ENCODE measurements around the gene HTN3.
"Not testable (repeated sequence)": the region's sequence is repeated elsewhere in the genome, so short reads cannot be mapped to it uniquely, and the experiment has no call there.

Gene HTN3

DNA sequence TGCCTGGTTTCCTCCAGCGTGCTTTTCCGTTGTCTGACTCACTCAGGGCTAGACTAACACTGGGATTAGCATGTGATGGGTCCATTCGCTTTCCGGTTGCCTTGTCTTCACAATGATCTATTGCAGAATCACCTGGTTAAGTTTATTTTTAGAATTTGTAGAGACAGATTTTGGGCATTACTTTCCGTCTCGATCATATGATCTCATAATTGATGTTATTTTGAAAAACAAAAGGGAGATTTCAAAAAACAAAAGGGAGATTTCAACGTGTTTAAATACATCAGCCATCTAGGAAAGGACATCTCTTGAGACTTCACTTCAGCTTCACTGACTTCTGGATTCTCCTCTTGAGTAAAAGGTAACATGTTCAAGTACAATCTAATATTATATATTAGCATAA, at the start of gene HTN3:
Gene HTN3, plus strand, starts transcription at position 301 of the 400 bp plus-strand sequence. CDS start 2,282 bp downstream, outside the sequence.
- not testable (repeated sequence) for H3K4me3 ChIP-seq (ENCODE audit: low read depth, low read length); DNase-seq (ENCODE audit: low read depth)

DNA sequence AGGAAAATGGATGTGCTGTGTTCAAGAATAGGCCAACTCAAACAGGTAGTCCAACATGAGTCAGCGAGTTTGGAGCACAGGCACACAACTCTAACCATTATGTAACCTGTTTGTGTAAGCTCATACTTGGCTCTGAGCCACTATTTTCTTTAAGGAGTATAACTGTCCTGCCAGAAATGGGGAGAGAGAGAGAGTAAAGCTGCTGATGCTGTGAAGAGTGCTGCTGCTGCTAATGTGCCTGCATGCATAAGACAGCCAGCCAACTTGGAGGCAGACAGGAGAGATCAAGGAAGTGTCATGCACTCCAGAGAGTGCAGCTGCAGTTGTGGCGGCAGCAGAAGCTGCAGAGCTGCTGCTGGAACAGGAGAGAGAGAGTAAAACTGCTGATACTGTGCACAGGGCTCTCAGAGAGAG, 44.2 kb upstream of the HTN3 start:
- DNase-seq (ENCODE audit: low read depth): peak; percentile 66
- H3K4me3 ChIP-seq (ENCODE audit: low read depth, low read length): no peak overlapping the region

DNA sequence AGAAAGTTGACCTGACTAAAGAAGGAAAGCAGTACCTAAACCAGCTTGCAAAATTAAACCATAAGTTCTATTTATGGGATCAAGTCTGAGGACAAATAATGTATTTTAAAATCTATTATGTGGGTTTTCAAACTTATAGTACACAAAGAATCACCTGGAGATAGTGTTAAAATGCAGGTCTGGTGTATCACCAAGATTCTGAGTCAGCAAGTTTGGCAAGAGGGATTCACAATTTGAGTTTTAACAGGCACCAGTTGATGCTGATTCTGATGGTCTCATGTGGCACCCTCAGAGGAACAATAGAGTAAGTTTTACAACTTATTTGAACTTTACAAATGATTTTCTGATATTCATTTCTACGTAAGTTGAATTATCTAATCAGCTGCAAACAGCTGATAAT, 41.6 kb upstream of the HTN3 start:
- H3K4me3 ChIP-seq (ENCODE audit: low read depth, low read length): no peak overlapping the region
- DNase-seq (ENCODE audit: low read depth): no peak

DNA sequence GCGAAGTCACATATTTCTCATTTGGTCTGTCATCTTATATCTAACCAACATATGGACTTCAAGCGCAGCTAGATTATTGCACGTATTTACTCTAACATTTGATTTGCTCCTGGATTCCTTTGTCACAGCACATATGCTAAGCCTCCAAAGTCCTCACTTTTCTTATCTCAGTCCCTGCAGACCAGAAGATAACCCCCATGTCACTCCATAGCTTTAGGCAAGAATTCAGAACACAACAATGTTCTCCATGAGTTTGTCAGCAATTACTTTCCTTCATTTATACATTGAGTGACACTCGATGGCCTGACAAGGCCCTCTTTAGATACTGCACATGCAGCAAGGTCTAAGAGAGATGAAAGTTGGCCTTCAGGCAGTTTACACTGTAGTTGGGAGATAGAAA, 37.2 kb upstream of the HTN3 start:
- DNase-seq (ENCODE audit: low read depth): no peak
- no peak overlapping the region for H3K4me3 ChIP-seq (ENCODE audit: low read depth, low read length)

DNA sequence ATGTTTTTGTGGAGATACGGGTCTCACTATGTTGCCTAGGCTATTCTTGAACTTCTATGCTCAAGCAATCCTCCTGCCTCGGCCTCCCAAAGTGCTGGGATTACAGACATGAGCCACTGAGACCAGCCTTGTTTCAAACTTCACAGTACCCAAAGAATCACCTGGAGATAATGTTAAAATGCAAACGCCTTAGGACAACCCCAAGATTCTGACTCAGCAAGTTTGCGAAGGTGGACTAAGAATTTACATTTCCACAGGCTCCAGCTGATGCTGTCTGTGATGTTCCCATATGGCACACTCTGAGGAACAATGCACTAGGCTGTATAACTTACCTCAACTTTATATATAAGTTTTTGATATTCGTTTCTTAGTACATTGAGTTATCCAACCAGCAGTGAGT, 33.5 kb upstream of the HTN3 start:
- H3K4me3 ChIP-seq (ENCODE audit: low read depth, low read length): no peak overlapping the region

DNA sequence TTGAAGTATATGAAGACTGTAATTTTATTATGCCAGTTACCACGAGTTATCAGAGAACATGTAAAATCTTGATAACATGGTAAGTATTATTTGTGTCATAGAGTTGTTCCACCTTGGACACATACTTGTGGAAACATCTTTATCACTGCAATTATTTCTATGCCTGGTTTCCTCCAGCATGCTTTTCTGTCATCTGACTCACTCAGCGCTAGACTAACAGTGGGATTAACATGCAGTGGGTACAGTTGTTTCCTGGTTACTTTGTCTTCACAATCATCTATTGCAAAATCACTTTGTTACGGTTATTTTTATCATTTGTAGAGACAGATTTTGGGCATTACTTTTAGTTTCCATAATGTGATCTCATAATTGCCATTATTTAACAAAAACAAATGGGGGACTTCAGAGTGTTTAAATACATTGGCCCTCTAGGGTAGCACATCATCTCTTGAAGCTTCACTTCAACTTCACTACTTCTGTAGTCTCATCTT, 32.7 kb upstream of the HTN3 start, which contains the start of gene STATH:
Gene STATH, plus strand, starts transcription at position 441 of the 491 bp plus-strand sequence. CDS start 2,472 bp downstream, outside the sequence.
- no peak within 1 kb of the TSS for H3K4me3 ChIP-seq (ENCODE audit: low read depth, low read length)
- DNase-seq (ENCODE audit: low read depth): peak; percentile 12

More for the DNA sequence above, 33.5 kb upstream of the HTN3 start:
- DNase-seq (ENCODE audit: low read depth): no peak

DNA sequence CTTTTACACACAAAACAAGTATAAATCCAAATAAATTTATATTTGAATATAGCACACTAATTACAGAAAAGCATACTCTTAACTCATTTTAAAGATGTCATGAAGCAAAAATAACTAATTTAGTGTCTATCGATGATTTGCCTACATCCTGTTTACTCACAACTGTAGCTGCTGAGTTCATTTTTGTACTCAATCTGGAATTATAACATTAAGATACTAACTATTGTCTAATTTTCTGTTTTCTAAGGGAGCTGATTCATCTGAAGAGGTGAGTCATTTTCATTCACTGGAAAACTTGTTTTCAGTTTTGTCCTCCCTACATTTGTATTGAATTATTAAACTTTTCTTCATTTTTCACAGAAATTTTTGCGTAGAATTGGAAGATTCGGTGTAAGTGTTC, 28.8 kb upstream of the HTN3 start:
- H3K4me3 ChIP-seq (ENCODE audit: low read depth, low read length): no peak overlapping the region
- no peak for DNase-seq (ENCODE audit: low read depth)

- no peak for DNase-seq (ENCODE audit: low read depth)
Observed at GRCh38 chr4:70000711-70001110, 27.5 kb upstream of the HTN3 start.

GRCh38 chr4:70002507-70002906, 25.8 kb upstream of the HTN3 start:
- no peak overlapping the region for H3K4me3 ChIP-seq (ENCODE audit: low read depth, low read length)
- no peak for DNase-seq (ENCODE audit: low read depth)

More at GRCh38 chr4:70000711-70001110, 27.5 kb upstream of the HTN3 start:
- no peak overlapping the region for H3K4me3 ChIP-seq (ENCODE audit: low read depth, low read length)

DNA sequence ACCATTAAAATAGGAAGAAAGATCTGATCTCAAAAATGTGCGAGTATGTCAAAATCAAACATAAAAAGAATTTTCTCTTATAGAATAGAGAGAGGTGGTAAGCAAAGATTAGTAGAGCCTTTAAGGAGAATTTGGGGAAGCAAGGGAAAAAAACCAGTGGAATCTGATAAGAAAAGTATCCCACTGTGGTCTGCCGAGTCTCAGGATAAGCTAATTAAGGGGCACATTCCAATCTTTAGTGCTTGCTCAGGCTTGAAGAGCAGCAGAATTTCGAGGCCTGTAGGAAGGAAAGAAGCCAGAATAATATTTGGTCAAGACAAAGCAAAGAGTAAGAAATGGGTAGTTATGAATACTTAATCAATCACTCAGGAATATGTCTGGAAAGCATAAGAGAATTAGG, 19.5 kb upstream of the HTN3 start:
- no peak overlapping the region for H3K4me3 ChIP-seq (ENCODE audit: low read depth, low read length)
- no peak for DNase-seq (ENCODE audit: low read depth)

- not testable (repeated sequence) for DNase-seq (ENCODE audit: low read depth); H3K4me3 ChIP-seq (ENCODE audit: low read depth, low read length)
Observed at GRCh38 chr4:70019006-70019405, 9.3 kb upstream of the HTN3 start.

GRCh38 chr4:70023218-70023617, 5.0 kb upstream of the HTN3 start:
- DNase-seq (ENCODE audit: low read depth): no peak

DNA sequence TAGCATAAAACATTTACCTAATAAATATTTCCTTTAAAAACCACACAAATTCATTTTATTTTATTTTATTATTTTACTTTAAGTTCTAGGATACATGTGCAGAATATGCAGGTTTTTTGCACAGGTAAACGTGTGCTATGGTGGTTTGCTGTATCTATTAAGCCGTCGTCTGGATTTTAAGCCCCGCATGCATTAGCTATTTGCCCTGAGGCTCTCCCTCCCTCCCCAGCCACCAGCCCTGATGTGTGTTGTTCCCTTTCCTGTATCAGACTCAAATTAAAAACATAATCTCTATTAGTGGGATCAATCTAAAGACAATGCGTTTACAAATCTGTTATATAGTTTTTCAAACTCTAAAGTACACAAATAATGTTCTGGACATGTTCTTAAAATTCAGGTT, 1.2 kb upstream of the HTN3 start:
- no peak overlapping the region for H3K4me3 ChIP-seq (ENCODE audit: low read depth, low read length)
- DNase-seq (ENCODE audit: low read depth): no peak

More at GRCh38 chr4:70023218-70023617, 5.0 kb upstream of the HTN3 start:
- no peak overlapping the region for H3K4me3 ChIP-seq (ENCODE audit: low read depth, low read length)

DNA sequence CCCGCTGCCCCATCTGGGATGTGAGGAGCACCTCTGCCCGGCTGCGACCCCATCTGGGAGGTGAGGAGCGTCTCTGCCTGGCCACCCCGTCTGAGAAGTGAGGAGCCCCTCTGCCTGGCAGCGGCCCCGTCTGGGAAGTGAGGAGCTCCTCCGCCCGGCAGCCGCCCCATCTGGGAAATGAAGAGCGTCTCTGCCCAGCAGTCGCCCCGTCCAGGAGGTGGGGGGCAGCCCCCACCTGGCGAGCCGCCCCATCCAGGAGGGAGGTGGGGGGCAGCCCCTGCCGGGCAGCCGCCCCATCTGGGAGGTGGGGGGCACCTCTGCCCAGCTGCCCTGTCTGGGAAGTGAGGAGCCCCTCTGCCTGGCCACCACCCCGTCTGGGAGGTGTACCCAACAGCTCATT, 9.3 kb downstream of the HTN3 start:
- H3K4me3 ChIP-seq (ENCODE audit: low read depth, low read length); DNase-seq (ENCODE audit: low read depth): not testable (repeated sequence)

DNA sequence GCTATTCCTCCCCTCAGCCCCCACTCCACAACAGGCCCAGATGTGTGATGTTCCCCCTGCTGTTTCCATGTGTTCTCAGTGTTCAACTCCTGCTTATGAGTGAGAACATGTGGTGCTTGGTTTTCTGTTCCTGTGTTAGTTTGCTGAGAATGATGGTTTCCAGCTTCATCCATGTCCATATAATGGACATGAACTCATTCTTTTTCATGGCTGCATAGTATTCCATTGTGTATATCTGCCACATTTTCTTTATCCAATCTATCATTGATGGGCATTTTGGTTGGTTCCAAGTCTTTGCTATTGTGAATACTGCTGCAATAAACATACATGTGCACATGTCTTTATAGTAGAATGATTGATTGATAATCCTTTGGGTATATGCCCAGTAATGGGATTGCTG, 11.7 kb downstream of the HTN3 start:
- not testable (repeated sequence) for DNase-seq (ENCODE audit: low read depth); H3K4me3 ChIP-seq (ENCODE audit: low read depth, low read length)

DNA sequence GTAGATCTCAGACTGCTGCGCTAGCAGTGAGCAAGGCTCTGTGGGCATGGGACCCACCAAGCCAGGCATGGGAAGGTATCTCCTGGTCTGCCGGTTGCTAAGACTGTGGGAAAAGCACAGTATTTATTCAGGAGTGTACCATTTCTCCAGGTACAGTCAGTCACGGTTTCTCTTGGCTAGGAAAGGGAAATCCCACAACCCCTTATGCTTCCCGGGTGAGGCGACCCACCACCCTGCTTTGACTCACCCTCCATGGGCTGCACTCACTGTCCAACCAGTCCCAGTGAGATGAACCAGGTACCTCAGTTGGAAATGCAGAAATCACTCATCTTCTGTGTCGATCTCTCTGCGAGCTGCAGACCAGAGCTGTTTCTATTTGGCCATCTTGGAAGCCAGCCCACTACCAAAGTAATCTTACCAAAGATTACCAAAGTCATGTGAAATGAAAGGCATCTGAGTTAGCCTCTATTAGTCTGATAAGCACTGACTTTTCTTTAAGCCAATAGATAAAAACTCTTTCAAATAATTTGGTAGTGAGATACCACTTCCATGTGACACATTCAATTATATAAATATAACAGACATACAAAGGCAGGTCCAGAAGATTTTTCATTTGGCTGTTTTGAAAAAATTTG, 13.5 kb downstream of the HTN3 start:
- H3K4me3 ChIP-seq (ENCODE audit: low read depth, low read length): no peak overlapping the region
- no peak for DNase-seq (ENCODE audit: low read depth)

GRCh38 chr4:70050138-70050537, 21.9 kb downstream of the HTN3 start, which contains the start of gene HTN1:
HTN1 (plus strand) TSS chr4:70050438; CDS start chr4:70053077, 2,639 bp downstream.
- DNase-seq (ENCODE audit: low read depth); H3K4me3 ChIP-seq (ENCODE audit: low read depth, low read length): not testable (repeated sequence)

DNA sequence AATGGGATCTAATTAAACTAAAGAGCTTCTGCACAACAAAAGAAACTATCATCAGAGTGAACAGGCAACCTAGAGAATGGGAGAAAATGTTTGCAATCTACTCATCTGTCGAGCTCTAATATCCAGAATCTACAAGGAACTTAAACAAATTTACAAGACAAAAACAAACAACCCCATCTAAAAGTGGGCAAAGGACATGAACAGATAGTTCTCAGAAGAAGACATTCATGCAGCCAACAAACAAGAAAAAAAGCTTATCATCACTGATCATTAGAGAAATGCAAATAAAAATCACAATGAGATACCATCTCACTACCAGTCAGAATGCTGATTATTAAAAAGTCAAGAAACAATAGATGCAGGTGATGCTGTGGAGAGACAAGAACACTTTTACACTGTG, 28.3 kb downstream of the HTN3 start:
- not testable (repeated sequence) for H3K4me3 ChIP-seq (ENCODE audit: low read depth, low read length); DNase-seq (ENCODE audit: low read depth)

- DNase-seq (ENCODE audit: low read depth): no peak
- H3K4me3 ChIP-seq (ENCODE audit: low read depth, low read length): no peak overlapping the region
Observed at GRCh38 chr4:70057651-70058050, 29.4 kb downstream of the HTN3 start.

DNA sequence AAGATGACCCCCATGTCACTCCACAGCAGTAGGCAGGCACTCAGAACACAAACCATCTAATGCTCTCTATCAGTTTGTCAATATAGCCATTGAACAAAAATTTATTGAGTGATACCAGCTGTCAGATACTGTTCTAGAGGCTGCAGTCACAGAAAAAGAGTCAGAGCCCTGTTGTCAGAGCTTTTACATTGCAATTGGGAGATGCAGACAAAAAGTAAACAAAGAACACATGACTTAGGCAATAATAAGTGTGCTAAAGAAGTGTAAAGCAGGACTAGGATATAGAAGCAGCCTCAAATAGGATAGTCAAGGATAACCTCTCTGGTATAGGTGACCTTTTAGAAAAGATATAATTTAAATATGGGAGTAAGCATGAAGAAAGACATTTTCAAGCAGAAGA, 30.9 kb downstream of the HTN3 start:
- no peak overlapping the region for H3K4me3 ChIP-seq (ENCODE audit: low read depth, low read length)
- DNase-seq (ENCODE audit: low read depth): no peak

- no peak for DNase-seq (ENCODE audit: low read depth)
- H3K4me3 ChIP-seq (ENCODE audit: low read depth, low read length): no peak overlapping the region
Observed at GRCh38 chr4:70062000-70062399, 33.7 kb downstream of the HTN3 start.
